ENCODE measurements around the gene KLK7.

Gene KLK7

GRCh38 chr19:50928831-50929230 lies 54.9 kb downstream of the KLK7 start:
- TF ChIP-seq TAF1 (IDR thresholded peaks at IDR 0.05; ENCODE audit: low read depth, low read length): no peak
- no peak for TF ChIP-seq POLR2AphosphoS5 (IDR thresholded peaks at IDR 0.05; ENCODE audit: low read depth, low read length)
- TF ChIP-seq POU2F2 (IDR thresholded peaks at IDR 0.05; ENCODE audit: low read depth, low read length): no peak
- TF ChIP-seq SPI1 (IDR thresholded peaks at IDR 0.05; ENCODE audit: low read depth, low read length): no peak
- DNase-seq (ENCODE audit: insufficient read length, low spot score): no peak
- no peak for FAIRE-seq
